Pancreas (tissue), 10 donors: ENCODE results near the gene FGL2. TPM values are rescaled to one million over a fixed set of nuclear protein-coding genes. Genes with fewer than 3 reads are reported as not detected.
"Not testable (repeated sequence)": the region's sequence is repeated elsewhere in the genome, so short reads cannot be mapped to it uniquely, and the experiment has no call there.

Experiments used
- ATAC-seq, 4 donors: fragments of 200-7000 bp; cut with Tn5 transposase; one replicate each; pipeline versions ENCODE4 v1.8.0 to v1.9.1; 2020; ENCODE audit warnings: mild to moderate bottlenecking in 4 of 4, moderate library complexity in 4 of 4
- DNase-seq, 6 donors: peaks; one replicate each; pipeline ENCODE4 v3.0.0-alpha.2; 2020
- FAIRE-seq: peaks from 2 replicates; lab custom pipeline; 2012; peaks lifted over from hg19 to GRCh38; lab: Jason Lieb, UNC
- H3K27ac ChIP-seq, 4 donors: fragments of 200-600 bp; sonication (generic); 1 replicate in 3 of 4; 2 replicates in 1 of 4; pipeline versions ENCODE4 v1.5.0 to v1.8.0; 2020
- H3K27me3 ChIP-seq, 4 donors: fragments of 200-600 bp; one replicate each; pipeline ENCODE4 v1.8.0; 2021
- H3K36me3 ChIP-seq, 3 donors: fragments of 200-600 bp; sonication (generic) in 1 of 3; one replicate each; pipeline versions ENCODE4 v1.5.0 to v1.8.0; 2020 to 2021
- H3K4me1 ChIP-seq, 3 donors: fragments of 200-600 bp; one replicate each; pipeline ENCODE4 v1.8.0; 2021
- H3K4me3 ChIP-seq, 4 donors: fragments of 200-600 bp; sonication (generic) in 2 of 4; one replicate each; pipeline versions ENCODE4 v1.5.0 to v1.8.0; 2020 to 2021
- H3K9me3 ChIP-seq, 4 donors: fragments of 200-600 bp; one replicate each; pipeline ENCODE4 v1.8.0; 2021
- CTCF ChIP-seq, 4 donors: fragments of 200-600 bp; sonication (generic) in 3 of 4; IDR thresholded peaks; one replicate each; pipeline versions ENCODE4 v1.5.0 to v1.8.0; 2021; ENCODE audit warnings: antibody characterized with exemption in 4 of 4
- WGBS, 2 donors: extraction: QIAGEN DNeasy Blood & Tissue Kit; methylation state at CpG; one replicate each; pipeline ENCODE4 v1.1.7; 2013; 5-methylcytosine and 5-hydroxymethylcytosine counted together
- intact Hi-C, 3 donors: fragments of 100-400 bp; cut with DNase I; formaldehyde crosslinking; loops; one replicate each; pipeline versions ENCODE4 v1.11.1 to v1.14.2; 2022
- polyA plus RNA-seq, 2 donors: library from polyadenylated mRNA; stranded (reverse); fragments of 200-250 nt; gene quantifications; one replicate each; pipeline ENCODE4 v1.2.3, GENCODE V29; 2013
- total RNA-seq, 6 donors: library from RNA; stranded (reverse); fragmentation: NEBNext Ultra II Directional in 4 of 6; extraction: Animal tissue kit (Norgen Biotek cat#: 25700) in 4 of 6; gene quantifications; one replicate each; pipeline versions ENCODE4 v1.2.1 to v1.2.4, GENCODE V29; 2021 to 2023
- donor health status: healthy with polysubstance abuse.
- donor health status: DM: no; HTN: no; CAD: no; lungs with moderate emphysema.
- donor health status: DM: no; HTN: no; CAD: no.
- donor health status: control.
- donor health status: control.
- donor health status: Bipolar disorder and iron deficiency.
- donor health status: DM: yes; HTN: yes; CAD: no.
- donor health status: DM: no; HTN: no; CAD: no.
- donor health status: DM: no; HTN: no; CAD: no.
- donor health status: DM: yes; HTN: yes; CAD: no.

The FGL2 gene
- total and polyA plus RNA-seq, 8 donors, result 0.68 to 11.8 (median 2.2) TPM

GRCh38 chr7:77239471-77239870, 39.9 kb upstream of the FGL2 start:
- FAIRE-seq (no peak), DNase-seq (no peak), ATAC-seq (peak in 1 of 4 donors; percentile 27)
- no peak overlapping the region for H3K27ac ChIP-seq
- H3K4me3 ChIP-seq, result no peak overlapping the region
- no peaks in the 10 kb centered on the region for H3K4me1 ChIP-seq
- intact Hi-C loops, result no loop called here
- TF ChIP-seq CTCF (IDR thresholded peaks at IDR 0.05), result no peak
- H3K36me3 ChIP-seq, result no peaks in the 10 kb centered on the region
- H3K27me3 ChIP-seq, result no peaks in the 10 kb centered on the region
- H3K9me3 ChIP-seq, result no peaks in the 10 kb centered on the region
- 94% methylated on average over 3 of the region's 3 CpGs for WGBS, 2 donors

GRCh38 chr7:77238703-77239136, 39.1 kb upstream of the FGL2 start:
- FAIRE-seq, result no peak
- Histone ChIP-seq H3K27me3 (no peaks in the 10 kb centered on the region), H3K27ac (no peak overlapping the region), H3K9me3 (no peaks in the 10 kb centered on the region), H3K4me3 (no peak overlapping the region), H3K4me1 (no peaks in the 10 kb centered on the region), H3K36me3 (no peaks in the 10 kb centered on the region)
- no peak for TF ChIP-seq CTCF (IDR thresholded peaks at IDR 0.05)
- peak in 3 of 4 donors; percentile 19 to 86 (median 68) for ATAC-seq
- DNase-seq, result peak in 1 of 6 donors; percentile 38
- intact Hi-C loops, result no loop called here
- 85 to 86% methylated on average over 2 of the region's 2 CpGs for WGBS, 2 donors

GRCh38 chr7:77235276-77235675, 35.7 kb upstream of the FGL2 start:
- no peak overlapping the region for H3K27ac ChIP-seq
- no peak for FAIRE-seq
- H3K27me3 ChIP-seq, result no peaks in the 10 kb centered on the region
- DNase-seq, result no peak
- H3K4me3 ChIP-seq, result no peak overlapping the region
- intact Hi-C loops, result no loop called here
- ATAC-seq, result no peak
- no peaks in the 10 kb centered on the region for H3K36me3 ChIP-seq
- H3K4me1 ChIP-seq, result no peaks in the 10 kb centered on the region
- H3K9me3 ChIP-seq, result no peaks in the 10 kb centered on the region
- 84 to 88% methylated on average over 2 of the region's 2 CpGs for WGBS, 2 donors
- TF ChIP-seq CTCF (IDR thresholded peaks at IDR 0.05), result no peak

GRCh38 chr7:77232467-77232866, 32.8 kb upstream of the FGL2 start:
- DNase-seq, result no peak
- Histone ChIP-seq H3K27me3 (no peaks in the 10 kb centered on the region), H3K27ac (no peak overlapping the region), H3K4me1 (no peaks in the 10 kb centered on the region), H3K4me3 (no peak overlapping the region), H3K9me3 (no peaks in the 10 kb centered on the region), H3K36me3 (no peaks in the 10 kb centered on the region)
- TF ChIP-seq CTCF (IDR thresholded peaks at IDR 0.05), result no peak
- 84 to 85% methylated on average over 2 of the region's 2 CpGs for WGBS, 2 donors
- intact Hi-C loops, result no loop called here
- ATAC-seq, result no peak
- FAIRE-seq, result no peak

- ATAC-seq, H3K4me3 ChIP-seq, H3K9me3 ChIP-seq, H3K27ac ChIP-seq, H3K27me3 ChIP-seq, FAIRE-seq, intact Hi-C loops, H3K4me1 ChIP-seq, DNase-seq, H3K36me3 ChIP-seq: not testable (repeated sequence)
These were observed 29.2 kb upstream of the FGL2 start for GRCh38 chr7:77228795-77229194.
